Transverse colon (tissue), 4 donors: ENCODE measurements around the gene GLYR1. TPM values are rescaled to one million over a fixed set of nuclear protein-coding genes. Genes with fewer than 3 reads are reported as not detected.

Experiments
- DNase-seq: peaks from one replicate; pipeline ENCODE4 v3.0.0-alpha.2; 2019
- H3K27ac ChIP-seq, 4 donors: fragments of 200-600 bp; sonication (generic); 2 replicates each; pipeline ENCODE4 v1.5.1; 2016 to 2018; ENCODE audit warnings: inconsistent platforms in 4 of 4
- H3K27me3 ChIP-seq: fragments of 200-600 bp; sonication (generic); 2 replicates; pipeline ENCODE4 v1.5.1; 2017; ENCODE audit warnings: inconsistent platforms
- H3K36me3 ChIP-seq, 4 donors: fragments of 200-600 bp; sonication (generic); 2 replicates each; pipeline ENCODE4 v1.5.1; 2017 to 2019; ENCODE audit warnings: inconsistent platforms in 4 of 4
- H3K4me1 ChIP-seq, 4 donors: fragments of 200-600 bp; sonication (generic); 2 replicates each; pipeline ENCODE4 v1.5.1; 2017 to 2020; ENCODE audit warnings: inconsistent platforms in 4 of 4
- H3K4me3 ChIP-seq, 4 donors: fragments of 200-600 bp; sonication (generic); 1 replicate in 1 of 4; 2 replicates in 3 of 4; pipeline versions ENCODE4 v1.5.1 to v1.6.1; 2017 to 2019; ENCODE audit warnings: inconsistent platforms in 4 of 4
- H3K9me3 ChIP-seq, 2 donors: fragments of 200-600 bp; sonication (generic); 2 replicates each; pipeline ENCODE4 v1.5.1; 2017 to 2019; ENCODE audit warnings: inconsistent platforms in 2 of 2
- CTCF ChIP-seq, 5 experiments: fragments of 200-600 bp in 3 of 5; fragments of 450-650 bp in 2 of 5; sonication (generic) in 3 of 5; IDR thresholded peaks; 1 replicate in 2 of 5; 2 replicates in 3 of 5; pipeline ENCODE4 v1.5.1; 2016 to 2017; ENCODE audit warnings: antibody characterized with exemption in 5 of 5, inconsistent platforms in 3 of 5, mild to moderate bottlenecking in 2 of 5, moderate library complexity in 1 of 5
- EP300 ChIP-seq: sonication (generic); formaldehyde crosslinking; IDR thresholded peaks from one replicate; pipeline ENCODE4 v1.6.1; 2017; ENCODE audit warnings: antibody characterized with exemption, low read depth
- POLR2A ChIP-seq: fragments of 450-650 bp; IDR thresholded peaks from one replicate; pipeline ENCODE4 v1.6.1; 2016; ENCODE audit warnings: antibody characterized with exemption, mild to moderate bottlenecking, moderate library complexity
- POLR2AphosphoS5 ChIP-seq, 3 donors: sonication (generic); formaldehyde crosslinking; IDR thresholded peaks; one replicate each; pipeline ENCODE4 v1.6.1; 2016; ENCODE audit warnings: antibody characterized with exemption in 3 of 3
- WGBS, 2 donors: methylation state at CpG; one replicate each; pipeline ENCODE4 v1.1.5; 2018; ENCODE audit warnings: low coverage in 1 of 2; 5-methylcytosine and 5-hydroxymethylcytosine counted together
- in situ Hi-C, 4 donors: fragments of 200-750 bp; cut with MboI; loops; one replicate each; pipeline versions ENCODE4 v1.15.0 to v1.15.1; 2017; ENCODE audit warnings: low sequenced_read_pairs in 3 of 4, low pct_ligation_motif_present in 1 of 4, low pct_unique_long_range_greater_than_20kb in 1 of 4
- intact Hi-C: fragments of 100-400 bp; cut with DNase I; formaldehyde crosslinking; loops from one replicate; pipeline ENCODE4 v1.15.1; 2023; ENCODE audit warnings: low total_unique reads
- small RNA-seq, 4 donors: library from RNA; depleted of rRNA; stranded (forward); fragments of <200 nt; gene quantifications; one replicate each; pipeline ENCODE3, GENCODE V24; 2016
- total RNA-seq, 4 donors: library from RNA; depleted of rRNA; stranded (reverse); fragments of >200 nt; gene quantifications; one replicate each; pipeline ENCODE4 v1.1.0, GENCODE V29; 2016

Gene GLYR1
- total RNA-seq, 4 donors from 2014 or later: 50.2 to 88.4 (median 74.0) TPM

DNA sequence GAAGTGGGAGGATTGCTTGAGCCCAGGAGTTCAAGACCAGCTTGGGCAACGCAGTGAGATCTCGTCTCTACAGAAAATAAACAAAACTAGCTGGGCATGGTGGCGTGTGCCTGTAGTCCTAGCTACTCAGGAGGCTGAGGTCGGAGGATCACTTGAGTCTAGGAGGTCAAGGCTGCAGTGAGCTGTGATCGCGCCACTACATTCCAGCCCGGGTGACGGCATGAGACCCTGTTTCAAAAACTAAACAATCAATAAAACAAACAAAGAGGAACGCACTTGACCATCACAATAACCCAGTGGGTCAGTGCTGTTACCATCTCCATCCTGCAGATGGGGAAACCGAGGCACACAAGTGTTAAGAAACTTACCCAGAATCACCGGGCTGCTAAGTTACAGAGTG lies 93.9 kb downstream of the GLYR1 start:
- H3K4me1 ChIP-seq: no peaks in the 10 kb centered on the region
- intact Hi-C loops: no loop called here
- DNase-seq: no peak
- no peaks in the 10 kb centered on the region for H3K9me3 ChIP-seq
- H3K27ac ChIP-seq: no peak overlapping the region
- in situ Hi-C loops: no loop called here
- WGBS, 2 donors: 91 to 93% methylated on average over 4 to 11 of the region's 11 CpGs
- no peak for TF ChIP-seq CTCF (IDR thresholded peaks at IDR 0.05)
- TF ChIP-seq POLR2A: no peak
- no peak for TF ChIP-seq EP300
- no peak for TF ChIP-seq POLR2AphosphoS5 (IDR thresholded peaks at IDR 0.05)
- no peak overlapping the region for H3K4me3 ChIP-seq
- H3K36me3 ChIP-seq: peaks cover 0 to 38% (median 12%) of the 10 kb centered on the region in 4 donors
- H3K27me3 ChIP-seq: no peaks in the 10 kb centered on the region

Small RNA genes within 50 kb of the gene (small RNA-seq; reads per million reads assigned to genes)
- gene RF00017: 0 reads per million in 4 donors

Other genes with a start within 250 kb of the GLYR1 start
- 10 to 100 TPM in 2 of 4 donors, 1 to 10 TPM in 2; 8.6 to 18.0 (median 10.5) TPM for gene UBALD1, start 232.4 kb downstream of the GLYR1 start, total RNA-seq
- 100 to 1,000 TPM in 1 of 4 donors, 10 to 100 TPM in 3; 49.1 to 127 (median 79.5) TPM for gene MGRN1, start 222.5 kb downstream of the GLYR1 start, total RNA-seq
- 10 to 100 TPM; 32.6 to 62.7 (median 54.3) TPM for gene NUDT16L1, start 153.7 kb downstream of the GLYR1 start, total RNA-seq
- gene ANKS3, start 113.0 kb downstream of the GLYR1 start, total RNA-seq: 10 to 100 TPM; 14.9 to 38.4 (median 25.0) TPM
- gene DNAAF8, start 112.8 kb downstream of the GLYR1 start, total RNA-seq: 1 to 10 TPM in 1 of 4 donors, under 1 TPM in 2, not detected in 1; 0.55 to 2.9 (median 0.60) TPM
- gene ZNF500, start 80.1 kb downstream of the GLYR1 start, total RNA-seq: 10 to 100 TPM in 3 of 4 donors, 1 to 10 TPM in 1; 9.7 to 31.2 (median 11.6) TPM
- gene SEPTIN12, start 58.9 kb downstream of the GLYR1 start, total RNA-seq: not detected
- 100 to 1,000 TPM in 3 of 4 donors, 10 to 100 TPM in 1; 88.0 to 450 (median 252) TPM for gene SMIM22, start 51.9 kb downstream of the GLYR1 start, total RNA-seq
- 10 to 100 TPM; 28.1 to 75.2 (median 43.7) TPM for gene ROGDI, start 44.7 kb downstream of the GLYR1 start, total RNA-seq
- gene UBN1, start 193 bp upstream of the GLYR1 start, total RNA-seq: 10 to 100 TPM; 33.6 to 60.2 (median 53.0) TPM
- 10 to 100 TPM; 13.5 to 28.8 (median 22.8) TPM for gene PPL, start 89.9 kb upstream of the GLYR1 start, total RNA-seq
- gene SEC14L5, start 111.0 kb upstream of the GLYR1 start, total RNA-seq: 1 to 10 TPM in 1 of 4 donors, under 1 TPM in 3; 0.32 to 6.2 (median 0.53) TPM
- gene NAGPA, start 186.6 kb upstream of the GLYR1 start, total RNA-seq: 100 to 1,000 TPM in 1 of 4 donors, 10 to 100 TPM in 3; 42.6 to 250 (median 72.7) TPM
- gene C16orf89, start 218.7 kb upstream of the GLYR1 start, total RNA-seq: 1 to 10 TPM in 2 of 4 donors, not detected in 2; 1.5 to 8.6 TPM
- gene ALG1, start 224.6 kb upstream of the GLYR1 start, total RNA-seq: 100 to 1,000 TPM in 1 of 4 donors, 10 to 100 TPM in 3; 24.4 to 111 (median 41.6) TPM